Mesenchymal stem cell (in vitro differentiated cells and primary cell): Measurements from ENCODE around the gene SLC2A14.
"Not testable (repeated sequence)": the region's sequence is repeated elsewhere in the genome, so short reads cannot be mapped to it uniquely, and the experiment has no call there.

Experiments
- DNase-seq: peaks from one replicate; pipeline ENCODE4 v3.0.0-alpha.2; 2013
- H2AFZ ChIP-seq: one replicate; pipeline ENCODE4 v1.6.1; 2013; ENCODE audit warnings: low read depth, mild to moderate bottlenecking, control low read depth, inconsistent platforms, low read length, moderate library complexity
- H2AK5ac ChIP-seq: 2 replicates; pipeline ENCODE4 v1.6.1; 2013; ENCODE audit warnings: low read length, moderate library complexity, mild to moderate bottlenecking, inconsistent platforms; ENCODE audit not compliant: severe bottlenecking
- H2BK120ac ChIP-seq: one replicate; pipeline ENCODE4 v1.6.1; 2013; ENCODE audit warnings: low read depth, mild to moderate bottlenecking, inconsistent platforms, low read length, moderate library complexity
- H2BK12ac ChIP-seq, 2 experiments: one replicate each; pipeline ENCODE4 v1.6.1; 2013; ENCODE audit warnings: inconsistent platforms in 2 of 2, low read length in 2 of 2, mild to moderate bottlenecking in 2 of 2, moderate library complexity in 2 of 2, control low read depth in 1 of 2
- H2BK15ac ChIP-seq: one replicate; pipeline ENCODE4 v1.6.1; 2013; ENCODE audit warnings: mild to moderate bottlenecking, low read depth, inconsistent platforms; ENCODE audit not compliant: poor library complexity, severe bottlenecking
- H2BK5ac ChIP-seq: 2 replicates; pipeline ENCODE4 v1.6.1; 2013; ENCODE audit warnings: low read depth, mild to moderate bottlenecking, low read length, control low read depth, inconsistent platforms; ENCODE audit not compliant: poor library complexity, severe bottlenecking
- H3K14ac ChIP-seq, 2 experiments: one replicate each; pipeline ENCODE4 v1.6.1; 2013; ENCODE audit warnings: inconsistent platforms in 2 of 2, low read length in 2 of 2, control low read depth in 1 of 2, mild to moderate bottlenecking in 1 of 2, moderate library complexity in 1 of 2
- H3K18ac ChIP-seq, 2 experiments: one replicate each; pipeline ENCODE4 v1.6.1; 2013; ENCODE audit warnings: inconsistent platforms in 2 of 2, low read length in 2 of 2, control low read depth in 1 of 2, low read depth in 1 of 2, mild to moderate bottlenecking in 1 of 2
- H3K23ac ChIP-seq, 2 experiments: one replicate each; pipeline ENCODE4 v1.6.1; 2013; ENCODE audit warnings: inconsistent platforms in 2 of 2, low read length in 2 of 2, mild to moderate bottlenecking in 2 of 2, moderate library complexity in 2 of 2, control low read depth in 1 of 2
- H3K27ac ChIP-seq: 2 replicates; pipeline ENCODE4 v1.5.1; 2013; ENCODE audit warnings: mild to moderate bottlenecking, moderate library complexity, low read length, control low read depth, inconsistent platforms; ENCODE audit not compliant: poor library complexity, severe bottlenecking
- H3K27me3 ChIP-seq, 2 experiments: 2 replicates each; pipeline versions ENCODE4 v1.6.1 to v1.7.0; 2013; ENCODE audit warnings: low read length in 2 of 2, mild to moderate bottlenecking in 2 of 2, moderate library complexity in 2 of 2, control low read depth in 1 of 2, inconsistent platforms in 1 of 2; ENCODE audit not compliant: control insufficient read depth in 1 of 2, insufficient read depth in 1 of 2
- H3K36me3 ChIP-seq, 2 experiments: 2 replicates each; pipeline versions ENCODE4 v1.6.1 to v1.7.0; 2013; ENCODE audit warnings: low read length in 2 of 2, control low read depth in 1 of 2, inconsistent platforms in 1 of 2, low read depth in 1 of 2, mild to moderate bottlenecking in 1 of 2; ENCODE audit not compliant: insufficient read depth in 2 of 2, control insufficient read depth in 1 of 2
- H3K4ac ChIP-seq, 2 experiments: one replicate each; pipeline ENCODE4 v1.6.1; 2013; ENCODE audit warnings: inconsistent platforms in 2 of 2, low read length in 2 of 2, mild to moderate bottlenecking in 2 of 2, moderate library complexity in 2 of 2, control low read depth in 1 of 2, low read depth in 1 of 2
- H3K4me1 ChIP-seq: 2 replicates; pipeline ENCODE4 v1.6.1; 2013; ENCODE audit warnings: low read depth, low read length, control low read depth; ENCODE audit not compliant: control insufficient read depth, insufficient read depth
- H3K4me2 ChIP-seq: 2 replicates; pipeline ENCODE4 v1.6.1; 2013; ENCODE audit warnings: low read length, mild to moderate bottlenecking, inconsistent platforms; ENCODE audit not compliant: poor library complexity, severe bottlenecking
- H3K4me3 ChIP-seq, 2 experiments: 2 replicates each; pipeline versions ENCODE4 v1.5.1 to v1.7.0; 2013; ENCODE audit warnings: low read length in 2 of 2, mild to moderate bottlenecking in 2 of 2, control low read depth in 1 of 2, low read depth in 1 of 2; ENCODE audit not compliant: insufficient read depth in 1 of 2
- H3K79me1 ChIP-seq: replicated peaks from 2 replicates; pipeline ENCODE4 v1.6.1; 2013; ENCODE audit warnings: mild to moderate bottlenecking, control low read depth, low read length, inconsistent platforms; ENCODE audit not compliant: poor library complexity, severe bottlenecking
- H3K9ac ChIP-seq: 2 replicates; pipeline ENCODE4 v1.7.0; 2013; ENCODE audit warnings: mild to moderate bottlenecking, low read length, moderate library complexity
- H3K9me3 ChIP-seq: 2 replicates; pipeline ENCODE4 v1.7.0; 2013; ENCODE audit warnings: mild to moderate bottlenecking, low read length; ENCODE audit not compliant: control insufficient read depth
- H4K8ac ChIP-seq: one replicate; pipeline ENCODE4 v1.6.1; 2013; ENCODE audit warnings: inconsistent platforms, mild to moderate bottlenecking, low read length, moderate library complexity
- H4K91ac ChIP-seq: one replicate; pipeline ENCODE4 v1.6.1; 2013; ENCODE audit warnings: mild to moderate bottlenecking, low read length, inconsistent platforms
- WGBS: methylation state at CpG from one replicate; pipeline ENCODE4 v1.1.7; 2013; ENCODE audit warnings: mixed read lengths; 5-methylcytosine and 5-hydroxymethylcytosine counted together

Gene SLC2A14

DNA sequence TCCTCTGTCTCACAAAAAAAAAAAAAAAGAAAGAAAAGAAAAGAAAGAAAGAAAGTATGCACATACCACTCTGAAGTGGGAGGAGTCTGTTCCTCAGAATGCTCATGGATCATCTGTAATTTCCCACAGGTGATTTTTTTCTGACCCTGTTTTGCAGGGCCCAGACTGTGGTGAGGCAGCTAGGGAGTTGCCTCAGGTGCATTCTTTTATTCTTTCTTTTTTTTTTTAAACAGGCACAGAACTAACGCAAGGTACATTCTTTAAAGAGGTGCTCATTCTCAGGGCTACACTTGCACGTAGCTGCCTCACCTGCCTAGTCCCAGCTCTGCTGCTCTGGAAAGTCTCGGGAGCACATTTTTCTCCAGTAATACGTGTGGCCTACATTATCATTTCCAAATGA, 47.0 kb downstream of the SLC2A14 start:
- H2BK120ac ChIP-seq, H3K4me3 ChIP-seq, H3K4ac ChIP-seq, H3K9me3 ChIP-seq, H3K27ac ChIP-seq, H3K27me3 ChIP-seq, H3K14ac ChIP-seq, H3K4me2 ChIP-seq, H2AK5ac ChIP-seq, H4K91ac ChIP-seq, H3K23ac ChIP-seq, H2BK12ac ChIP-seq, H4K8ac ChIP-seq, H2BK15ac ChIP-seq, H3K36me3 ChIP-seq, H3K79me1 ChIP-seq, H3K4me1 ChIP-seq, H3K18ac ChIP-seq, H3K9ac ChIP-seq, H2BK5ac ChIP-seq, H2AFZ ChIP-seq, DNase-seq: not testable (repeated sequence)
- no CpG with 5 or more reads among the region's 4 CpGs for WGBS

DNA sequence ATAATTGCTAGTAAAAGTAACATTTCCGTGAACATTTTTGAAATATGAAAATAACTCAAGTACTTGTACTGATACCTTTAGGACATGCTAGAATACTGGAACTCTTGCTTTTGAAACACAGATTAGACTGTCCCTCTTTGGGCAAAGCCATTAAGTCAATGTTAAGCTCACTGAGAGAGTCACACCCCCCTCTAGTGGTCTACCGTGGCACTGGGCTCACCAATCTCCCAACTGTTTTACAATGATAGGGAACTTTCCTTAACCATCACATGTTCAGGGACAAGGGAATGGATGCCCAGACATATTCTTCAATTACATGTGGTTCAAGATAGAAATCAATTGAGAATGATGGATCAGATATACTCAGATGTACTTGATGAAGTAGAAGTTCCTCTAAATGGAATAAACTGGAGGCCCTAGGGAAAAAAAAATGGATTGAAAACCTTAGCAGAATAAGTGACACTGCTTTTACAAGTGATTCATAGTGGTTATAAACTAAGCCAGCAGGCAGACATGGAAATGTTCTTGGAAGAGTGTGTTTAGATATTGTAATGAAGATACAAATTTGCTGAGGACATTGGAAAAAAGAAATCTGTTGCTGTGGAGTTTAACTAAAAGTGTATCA, 65.7 kb downstream of the SLC2A14 start:
- Histone ChIP-seq H4K91ac (no peak overlapping the region), H2BK15ac (no peak overlapping the region), H3K18ac (no peak overlapping the region), H3K36me3 (no peaks in the 10 kb centered on the region), H3K4me2 (no peak overlapping the region), H2AFZ (no peak overlapping the region), H2BK120ac (no peak overlapping the region), H3K4ac (no peak overlapping the region), H3K9me3 (no peaks in the 10 kb centered on the region), H3K27ac (no peak overlapping the region), H3K4me3 (no peak overlapping the region), H2AK5ac (no peak overlapping the region), H4K8ac (no peak overlapping the region), H3K4me1 (peaks cover 3% of the 10 kb centered on the region), H2BK12ac (no peak overlapping the region), H2BK5ac (no peak overlapping the region), H3K14ac (no peak overlapping the region), H3K9ac (peak overlapping the region; percentile 54), H3K23ac (no peak overlapping the region), H3K27me3 (peaks cover 0 to 3% of the 10 kb centered on the region in 2 experiments), H3K79me1 (no peaks in the 10 kb centered on the region)
- peak; percentile 75 for DNase-seq
- WGBS = 0% methylated on average over 1 of the region's 2 CpGs

DNA sequence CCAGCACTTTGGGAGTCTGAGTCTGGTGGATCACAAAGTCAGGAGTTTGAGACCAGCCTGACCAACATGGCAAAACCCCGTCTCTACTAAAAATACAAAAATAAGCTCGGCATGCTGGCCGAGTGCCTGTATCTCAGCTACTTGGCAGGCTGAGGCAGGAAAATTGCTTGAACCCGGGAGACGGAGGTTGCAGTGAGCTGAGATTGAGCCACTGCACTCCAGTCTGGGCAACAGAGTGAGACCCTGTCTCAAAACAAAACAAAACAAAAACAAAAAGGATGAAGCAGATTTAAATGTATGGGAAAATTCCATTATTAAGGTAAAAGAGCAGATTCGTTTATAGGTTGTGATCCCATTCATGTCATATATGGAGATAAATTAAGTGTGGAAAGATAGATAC, 66.4 kb downstream of the SLC2A14 start:
- H3K79me1 ChIP-seq, H3K4ac ChIP-seq, H4K8ac ChIP-seq, H2BK15ac ChIP-seq, H2AFZ ChIP-seq, H3K18ac ChIP-seq, H3K4me1 ChIP-seq, H3K27ac ChIP-seq, H2AK5ac ChIP-seq, H3K36me3 ChIP-seq, H3K14ac ChIP-seq, H3K4me2 ChIP-seq, H3K27me3 ChIP-seq, H2BK120ac ChIP-seq, DNase-seq, H2BK12ac ChIP-seq, H3K9me3 ChIP-seq, H3K23ac ChIP-seq, H3K4me3 ChIP-seq, H2BK5ac ChIP-seq, H4K91ac ChIP-seq: not testable (repeated sequence)
- H3K9ac ChIP-seq = peak overlapping the region; percentile 54
- 94% methylated on average over 5 of the region's 6 CpGs for WGBS

DNA sequence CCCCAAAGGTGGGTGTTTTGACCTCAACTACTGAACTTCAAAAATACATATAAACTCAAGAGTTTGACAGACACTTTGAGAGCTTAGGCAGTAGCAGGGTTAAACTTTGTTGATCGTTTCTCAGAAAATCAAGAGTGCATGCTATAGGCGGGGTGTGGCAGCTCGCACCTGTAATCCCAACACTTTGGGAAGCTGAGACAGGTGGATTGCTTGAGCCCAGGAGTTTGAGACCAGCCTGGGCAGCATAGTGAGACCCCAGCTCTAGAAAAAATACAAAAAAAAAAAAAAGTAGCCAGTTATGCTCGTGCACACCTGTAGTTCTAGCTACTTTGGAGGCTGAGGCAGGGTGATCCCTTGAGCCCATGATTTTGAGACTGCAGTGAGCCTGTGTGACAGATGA, 71.3 kb downstream of the SLC2A14 start:
- Histone ChIP-seq H3K4me1 (peaks cover 8% of the 10 kb centered on the region), H2BK15ac (no peak overlapping the region), H3K4me3 (no peak overlapping the region), H4K8ac (no peak overlapping the region), H3K4ac (no peak overlapping the region), H2BK120ac (peak overlapping the region; percentile 5), H3K79me1 (no peaks in the 10 kb centered on the region), H3K23ac (no peak overlapping the region), H3K9me3 (no peaks in the 10 kb centered on the region), H4K91ac (no peak overlapping the region), H3K27ac (no peak overlapping the region), H3K27me3 (no peaks in the 10 kb centered on the region), H3K4me2 (no peak overlapping the region), H2BK5ac (no peak overlapping the region), H3K18ac (no peak overlapping the region), H3K14ac (no peak overlapping the region), H2BK12ac (no peak overlapping the region), H3K9ac (no peak overlapping the region), H2AFZ (no peak overlapping the region), H2AK5ac (no peak overlapping the region), H3K36me3 (no peaks in the 10 kb centered on the region)
- DNase-seq = no peak
- WGBS = 90% methylated on average over 4 of the region's 4 CpGs
